DMS153 (cell line): ENCODE data around the gene PCP4.

ENCODE experiments used
- DNase-seq: peaks from one replicate; lab custom pipeline; 2025; lab: John Stamatoyannopoulos, UW

PCP4 gene

GRCh38 chr21:39923476-39923875 is 56.2 kb downstream of the PCP4 start:
- no peak for DNase-seq

GRCh38 chr21:39924577-39925308 is 57.5 kb downstream of the PCP4 start:
- no peak for DNase-seq

GRCh38 chr21:39927304-39927886 is 60.2 kb downstream of the PCP4 start:
- DNase-seq: no peak

- DNase-seq: no peak
Measured at GRCh38 chr21:39932335-39932734, 65.1 kb downstream of the PCP4 start.

- DNase-seq: no peak
Measured at GRCh38 chr21:39934895-39935294, 67.7 kb downstream of the PCP4 start.

- no peak for DNase-seq
Measured at GRCh38 chr21:39935716-39936115, 68.5 kb downstream of the PCP4 start.

GRCh38 chr21:39938086-39938625 is 70.9 kb downstream of the PCP4 start:
- DNase-seq: peak; percentile 50

- DNase-seq: no peak
Measured at GRCh38 chr21:39946199-39946598, 79.0 kb downstream of the PCP4 start.

- DNase-seq: no peak
Measured at GRCh38 chr21:39947031-39947430, 79.8 kb downstream of the PCP4 start.

GRCh38 chr21:39951183-39952101 is 84.2 kb downstream of the PCP4 start:
- DNase-seq: no peak

GRCh38 chr21:39952265-39952664 is 85.0 kb downstream of the PCP4 start:
- no peak for DNase-seq

- no peak for DNase-seq
Measured at GRCh38 chr21:39954570-39954969, 87.3 kb downstream of the PCP4 start.

GRCh38 chr21:39955326-39955725 is 88.1 kb downstream of the PCP4 start:
- no peak for DNase-seq

- no peak for DNase-seq
Measured at GRCh38 chr21:39956586-39956985, 89.3 kb downstream of the PCP4 start.

- no peak for DNase-seq
Measured at GRCh38 chr21:39958731-39959130, 91.5 kb downstream of the PCP4 start.

- DNase-seq: no peak
Measured at GRCh38 chr21:39961251-39961650, 94.0 kb downstream of the PCP4 start.

- no peak for DNase-seq
Measured at GRCh38 chr21:39965026-39965425, 97.8 kb downstream of the PCP4 start.

GRCh38 chr21:39966786-39967185 is 99.5 kb downstream of the PCP4 start:
- DNase-seq: no peak

- DNase-seq: no peak
Measured at GRCh38 chr21:39968010-39968409, 100.8 kb downstream of the PCP4 start.

- no peak for DNase-seq
Measured at GRCh38 chr21:39969691-39970364, 102.6 kb downstream of the PCP4 start.

GRCh38 chr21:39971956-39972355 is 104.7 kb downstream of the PCP4 start:
- DNase-seq: no peak

- no peak for DNase-seq
Measured at GRCh38 chr21:39972471-39972870, 105.2 kb downstream of the PCP4 start.
